ENCODE results near the gene DCLK1.
"Not testable (repeated sequence)": the region's sequence is repeated elsewhere in the genome, so short reads cannot be mapped to it uniquely, and the experiment has no call there.

DCLK1 gene

GRCh38 chr13:36031490-36031889, 99.7 kb downstream of the DCLK1 start:
- no peak for DNase-seq

- DNase-seq, result no peak
Measured at GRCh38 chr13:36030670-36031331, 100.4 kb downstream of the DCLK1 start.

- DNase-seq, result no peak
Measured at GRCh38 chr13:36029166-36029565, 102.0 kb downstream of the DCLK1 start.

GRCh38 chr13:36028359-36029025, 102.7 kb downstream of the DCLK1 start:
- DNase-seq, result no peak

- no peak for DNase-seq
Measured at GRCh38 chr13:36026531-36026930, 104.7 kb downstream of the DCLK1 start.

GRCh38 chr13:36014763-36015162, 116.4 kb downstream of the DCLK1 start:
- no peak for DNase-seq

- DNase-seq, result no peak
Measured at GRCh38 chr13:36006894-36007675, 124.1 kb downstream of the DCLK1 start.

GRCh38 chr13:36006347-36006746, 124.8 kb downstream of the DCLK1 start:
- no peak for DNase-seq

- DNase-seq, result no peak
Measured at GRCh38 chr13:36001561-36001960, 129.6 kb downstream of the DCLK1 start.

GRCh38 chr13:36000028-36000427, 131.2 kb downstream of the DCLK1 start:
- DNase-seq, result no peak

GRCh38 chr13:35996360-35996759, 134.8 kb downstream of the DCLK1 start:
- no peak for DNase-seq

- no peak for DNase-seq
Measured at GRCh38 chr13:35995136-35995535, 136.0 kb downstream of the DCLK1 start.

GRCh38 chr13:35994131-35994966, 136.8 kb downstream of the DCLK1 start:
- no peak for DNase-seq

- no peak for DNase-seq
Measured at GRCh38 chr13:35993686-35994085, 137.5 kb downstream of the DCLK1 start.

- DNase-seq, result no peak
Measured at GRCh38 chr13:35992964-35993363, 138.2 kb downstream of the DCLK1 start.

GRCh38 chr13:35990196-35990595, 141.0 kb downstream of the DCLK1 start:
- no peak for DNase-seq

GRCh38 chr13:35988648-35989081, 142.5 kb downstream of the DCLK1 start:
- DNase-seq, result no peak

- DNase-seq, result no peak
Measured at GRCh38 chr13:35987572-35988513, 143.3 kb downstream of the DCLK1 start.

- DNase-seq, result no peak
Measured at GRCh38 chr13:35984776-35985453, 146.3 kb downstream of the DCLK1 start.

- no peak for DNase-seq
Measured at GRCh38 chr13:35984287-35984686, 146.9 kb downstream of the DCLK1 start.

GRCh38 chr13:35983703-35984102, 147.5 kb downstream of the DCLK1 start:
- DNase-seq, result not testable (repeated sequence)
